Measurements from ENCODE around the gene ZNF738. TPM values are rescaled to one million over a fixed set of nuclear protein-coding genes. Genes with fewer than 3 reads are reported as not detected.

ZNF738 gene
- total and polyA plus RNA-seq, 2 donors (not counting 3 experiments of a cell fraction or from before 2014, with no cell fraction given) = 10.1 to 14.8 TPM

- DNase-seq (ENCODE audit: low read depth, low spot score) (no peak), FAIRE-seq (no peak)
- no peaks in the 10 kb centered on the region for H3K27me3 ChIP-seq (ENCODE audit: control insufficient read depth in 2 of 2, insufficient read depth in 2 of 2, low read length in 2 of 2)
- CTCF ChIA-PET = no interaction called here
- no peaks in the 10 kb centered on the region for H4K20me1 ChIP-seq (replicated peaks; ENCODE audit: control insufficient read depth, extremely low read depth, insufficient read depth, low read length)
- peaks cover 62% of the 10 kb centered on the region for H3K79me2 ChIP-seq (ENCODE audit: control insufficient read depth, insufficient read depth, low read length)
- no peaks in the 10 kb centered on the region for H3K36me3 ChIP-seq (ENCODE audit: control insufficient read depth in 2 of 2, extremely low read depth in 1 of 2, insufficient read depth in 2 of 2, low read length in 2 of 2)
- no peak overlapping the region for H3K4me2 ChIP-seq (ENCODE audit: insufficient read depth, low read length)
- dilution Hi-C loops (cut with MboI; ENCODE audit: extremely low pct_ligation_motif_present, low sequenced_read_pairs) (no loop called here), intact Hi-C loops (cut with micrococcal nuclease) (loop anchor here (10.0 kb wide), 1 partner anchor 177 kb away; the partner anchor contains the start of gene ZNF431)
- no peaks in the 10 kb centered on the region for H3K9me1 ChIP-seq (replicated peaks; ENCODE audit: control insufficient read depth, extremely low read depth, insufficient read depth, low read length)
- no peak overlapping the region for H3K9ac ChIP-seq (replicated peaks; ENCODE audit: extremely low read depth, insufficient read depth, low read length)
- H3K4me1 ChIP-seq (ENCODE audit: control insufficient read depth, extremely low read depth, insufficient read depth, low read length) = no peaks in the 10 kb centered on the region
- TF ChIP-seq, protein P1, sequence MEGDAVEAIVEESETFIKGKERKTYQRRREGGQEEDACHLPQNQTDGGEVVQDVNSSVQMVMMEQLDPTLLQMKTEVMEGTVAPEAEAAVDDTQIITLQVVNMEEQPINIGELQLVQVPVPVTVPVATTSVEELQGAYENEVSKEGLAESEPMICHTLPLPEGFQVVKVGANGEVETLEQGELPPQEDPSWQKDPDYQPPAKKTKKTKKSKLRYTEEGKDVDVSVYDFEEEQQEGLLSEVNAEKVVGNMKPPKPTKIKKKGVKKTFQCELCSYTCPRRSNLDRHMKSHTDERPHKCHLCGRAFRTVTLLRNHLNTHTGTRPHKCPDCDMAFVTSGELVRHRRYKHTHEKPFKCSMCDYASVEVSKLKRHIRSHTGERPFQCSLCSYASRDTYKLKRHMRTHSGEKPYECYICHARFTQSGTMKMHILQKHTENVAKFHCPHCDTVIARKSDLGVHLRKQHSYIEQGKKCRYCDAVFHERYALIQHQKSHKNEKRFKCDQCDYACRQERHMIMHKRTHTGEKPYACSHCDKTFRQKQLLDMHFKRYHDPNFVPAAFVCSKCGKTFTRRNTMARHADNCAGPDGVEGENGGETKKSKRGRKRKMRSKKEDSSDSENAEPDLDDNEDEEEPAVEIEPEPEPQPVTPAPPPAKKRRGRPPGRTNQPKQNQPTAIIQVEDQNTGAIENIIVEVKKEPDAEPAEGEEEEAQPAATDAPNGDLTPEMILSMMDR (IDR thresholded peaks at IDR 0.05; ENCODE audit: extremely low read depth in 1 of 2, insufficient read depth in 1 of 2, low read depth in 1 of 2, low read length in 2 of 2) = no peak
- no peak for TF ChIP-seq GATA2 (IDR thresholded peaks at IDR 0.05; ENCODE audit: insufficient read depth, insufficient read length, low read depth, low read length)
- TF ChIP-seq MYC (IDR thresholded peaks at IDR 0.05; ENCODE audit: low read depth, low read length) = no peak
- TF ChIP-seq FOS (IDR thresholded peaks at IDR 0.05; ENCODE audit: borderline replicate concordance, insufficient read depth, low read length) = no peak
- TF ChIP-seq POLR2A (IDR thresholded peaks at IDR 0.05; ENCODE audit: low read depth, low read length) = no peak
- no peak for TF ChIP-seq POLR2AphosphoS5 (IDR thresholded peaks at IDR 0.05; ENCODE audit: insufficient read depth, low read depth, low read length)
- no peak for TF ChIP-seq EZH2 (IDR thresholded peaks at IDR 0.05; ENCODE audit: borderline replicate concordance, low read depth, low read length, severe bottlenecking)
- TF ChIP-seq, protein P2, sequence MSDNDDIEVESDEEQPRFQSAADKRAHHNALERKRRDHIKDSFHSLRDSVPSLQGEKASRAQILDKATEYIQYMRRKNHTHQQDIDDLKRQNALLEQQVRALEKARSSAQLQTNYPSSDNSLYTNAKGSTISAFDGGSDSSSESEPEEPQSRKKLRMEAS (IDR thresholded peaks at IDR 0.05; ENCODE audit: insufficient read depth, insufficient read length) = no peak
- TF ChIP-seq JUN (IDR thresholded peaks at IDR 0.05; ENCODE audit: borderline replicate concordance, insufficient read depth, insufficient read length, low read depth) = no peak
- no peak overlapping the region for H2AFZ ChIP-seq (ENCODE audit: low read depth, low read length)
- no peak overlapping the region for H3K4me3 ChIP-seq (replicated peaks in 1 of 3; ENCODE audit: insufficient read depth in 1 of 3, low read depth in 1 of 3, low read length in 3 of 3)
- POLR2A ChIA-PET = no interaction called here
- BruUV-seq (replicated peaks) = no TSS peak
- H3K27ac ChIP-seq (ENCODE audit: insufficient read depth, low read depth, low read length) = no peak overlapping the region
- H3K9me3 ChIP-seq (replicated peaks; ENCODE audit: control insufficient read depth, insufficient read depth, low read length) = no peaks in the 10 kb centered on the region
Measured at GRCh38 chr19:21321996-21322395, 36.8 kb upstream of the ZNF738 start.
